ENCODE measurements around the gene CAMK2A.

Gene CAMK2A

GRCh38 chr5:150299571-150300327 is 10.2 kb upstream of the CAMK2A start:
- no peak for DNase-seq (ENCODE audit: low read depth)

- DNase-seq (ENCODE audit: low read depth), result peak; percentile 77
Observed at GRCh38 chr5:150298701-150299451, 9.3 kb upstream of the CAMK2A start.

GRCh38 chr5:150297934-150298595 is 8.5 kb upstream of the CAMK2A start:
- DNase-seq (ENCODE audit: low read depth), result no peak

- DNase-seq (ENCODE audit: low read depth), result no peak
Observed at GRCh38 chr5:150297236-150297890, 7.8 kb upstream of the CAMK2A start.

- DNase-seq (ENCODE audit: low read depth), result no peak
Observed at GRCh38 chr5:150296496-150296895, 6.9 kb upstream of the CAMK2A start.

- DNase-seq (ENCODE audit: low read depth), result no peak
Observed at GRCh38 chr5:150295741-150296486, 6.3 kb upstream of the CAMK2A start.

- DNase-seq (ENCODE audit: low read depth), result peak; percentile 15
Observed at GRCh38 chr5:150295172-150295634, 5.6 kb upstream of the CAMK2A start.

- no peak for DNase-seq (ENCODE audit: low read depth)
Observed at GRCh38 chr5:150294551-150295071, 5.0 kb upstream of the CAMK2A start.

GRCh38 chr5:150293091-150293941 is 3.7 kb upstream of the CAMK2A start:
- no peak for DNase-seq (ENCODE audit: low read depth)

GRCh38 chr5:150291388-150292385 is 2.1 kb upstream of the CAMK2A start:
- no peak for DNase-seq (ENCODE audit: low read depth)

GRCh38 chr5:150288791-150289190 is 782 bp downstream of the CAMK2A start:
- DNase-seq (ENCODE audit: low read depth), result no peak

- no peak for DNase-seq (ENCODE audit: low read depth)
Observed at GRCh38 chr5:150288361-150288760, 1.2 kb downstream of the CAMK2A start.

- no peak for DNase-seq (ENCODE audit: low read depth)
Observed at GRCh38 chr5:150286820-150287219, 2.8 kb downstream of the CAMK2A start.

GRCh38 chr5:150285114-150285513 is 4.5 kb downstream of the CAMK2A start:
- DNase-seq (ENCODE audit: low read depth), result no peak

GRCh38 chr5:150284311-150284710 is 5.3 kb downstream of the CAMK2A start:
- no peak for DNase-seq (ENCODE audit: low read depth)

GRCh38 chr5:150283904-150284303 is 5.7 kb downstream of the CAMK2A start:
- no peak for DNase-seq (ENCODE audit: low read depth)

- no peak for DNase-seq (ENCODE audit: low read depth)
Observed at GRCh38 chr5:150281987-150282386, 7.6 kb downstream of the CAMK2A start.

GRCh38 chr5:150279330-150280020 is 10.1 kb downstream of the CAMK2A start:
- no peak for DNase-seq (ENCODE audit: low read depth)
